ENCODE results near the gene MLEC.
A peak's percentile ranks its signal among the peaks of the same experiment; 100 is the strongest.

MLEC gene

GRCh38 chr12:120649442-120650232 lies 37.3 kb upstream of the MLEC start:
- Histone ChIP-seq H3K9ac (ENCODE audit: low read length) (no peak overlapping the region), H3K4me2 (ENCODE audit: low read length) (peak overlapping the region; percentile 28; the same call in 1 of the 2 replicates), H3K36me3 (ENCODE audit: insufficient read depth, low read length) (no peaks in the 10 kb centered on the region), H4K20me1 (ENCODE audit: insufficient read depth, low read length) (no peaks in the 10 kb centered on the region), H3K4me1 (ENCODE audit: insufficient read depth, low read length, severe bottlenecking) (peaks cover 5% of the 10 kb centered on the region), H2AFZ (ENCODE audit: low read length) (no peak overlapping the region), H3K9me3 (ENCODE audit: low read length) (no peaks in the 10 kb centered on the region), H3K27ac (ENCODE audit: low read depth, low read length, poor library complexity, severe bottlenecking) (no peak overlapping the region), H3F3A (ENCODE audit: insufficient read depth, low read length) (no peaks in the 10 kb centered on the region), H3K9me2 (ENCODE audit: low read depth, low read length) (no peaks in the 10 kb centered on the region), H3K79me2 (ENCODE audit: insufficient read depth, low read length) (no peaks in the 10 kb centered on the region), H3K27me3 (ENCODE audit: insufficient read depth, low read length) (peaks cover 6% of the 10 kb centered on the region; the same call in 1 of the 2 replicates), H3K4me3 (ENCODE audit: low read depth, low read length, poor library complexity, severe bottlenecking) (no peak overlapping the region)
- TF ChIP-seq EZH2 (IDR thresholded peaks at IDR 0.05; ENCODE audit: borderline replicate concordance, low read length): no peak

- no peak overlapping the region for H3K9ac ChIP-seq (ENCODE audit: low read length)
- no peaks in the 10 kb centered on the region for H3F3A ChIP-seq (ENCODE audit: insufficient read depth, low read length)
- peaks cover 8% of the 10 kb centered on the region; the same call in 1 of the 2 replicates for H3K27me3 ChIP-seq (ENCODE audit: insufficient read depth, low read length)
- H3K4me1 ChIP-seq (ENCODE audit: insufficient read depth, low read length, severe bottlenecking): peaks cover 5% of the 10 kb centered on the region
- H2AFZ ChIP-seq (ENCODE audit: low read length): no peak overlapping the region
- no peaks in the 10 kb centered on the region for H4K20me1 ChIP-seq (ENCODE audit: insufficient read depth, low read length)
- no peak for TF ChIP-seq CTCF (IDR thresholded peaks at IDR 0.05; ENCODE audit: low read length)
- TF ChIP-seq EZH2 (IDR thresholded peaks at IDR 0.05; ENCODE audit: borderline replicate concordance, low read length): no peak
- no peak overlapping the region for H3K27ac ChIP-seq (ENCODE audit: low read depth, low read length, poor library complexity, severe bottlenecking)
- no peak overlapping the region for H3K4me2 ChIP-seq (ENCODE audit: low read length)
- no peaks in the 10 kb centered on the region for H3K9me3 ChIP-seq (ENCODE audit: low read length)
- no peak overlapping the region for H3K4me3 ChIP-seq (ENCODE audit: low read depth, low read length, poor library complexity, severe bottlenecking)
- no peaks in the 10 kb centered on the region for H3K36me3 ChIP-seq (ENCODE audit: insufficient read depth, low read length)
- no peaks in the 10 kb centered on the region for H3K79me2 ChIP-seq (ENCODE audit: insufficient read depth, low read length)
- H3K9me2 ChIP-seq (ENCODE audit: low read depth, low read length): no peaks in the 10 kb centered on the region
Observed at GRCh38 chr12:120650233-120650690, 36.7 kb upstream of the MLEC start.

GRCh38 chr12:120651821-120652220 lies 35.1 kb upstream of the MLEC start:
- Histone ChIP-seq H3K79me2 (ENCODE audit: insufficient read depth, low read length) (no peaks in the 10 kb centered on the region), H3K4me2 (ENCODE audit: low read length) (no peak overlapping the region), H4K20me1 (ENCODE audit: insufficient read depth, low read length) (no peaks in the 10 kb centered on the region), H3F3A (ENCODE audit: insufficient read depth, low read length) (no peaks in the 10 kb centered on the region), H2AFZ (ENCODE audit: low read length) (no peak overlapping the region), H3K36me3 (ENCODE audit: insufficient read depth, low read length) (no peaks in the 10 kb centered on the region), H3K9ac (ENCODE audit: low read length) (no peak overlapping the region), H3K27me3 (ENCODE audit: insufficient read depth, low read length) (peaks cover 16% of the 10 kb centered on the region; the same call in 1 of the 2 replicates), H3K27ac (ENCODE audit: low read depth, low read length, poor library complexity, severe bottlenecking) (no peak overlapping the region), H3K9me3 (ENCODE audit: low read length) (no peaks in the 10 kb centered on the region), H3K4me1 (ENCODE audit: insufficient read depth, low read length, severe bottlenecking) (peaks cover 5% of the 10 kb centered on the region), H3K9me2 (ENCODE audit: low read depth, low read length) (no peaks in the 10 kb centered on the region), H3K4me3 (ENCODE audit: low read depth, low read length, poor library complexity, severe bottlenecking) (no peak overlapping the region)
- no peak for TF ChIP-seq CTCF (IDR thresholded peaks at IDR 0.05; ENCODE audit: low read length)
- no peak for TF ChIP-seq EZH2 (IDR thresholded peaks at IDR 0.05; ENCODE audit: borderline replicate concordance, low read length)

Data from OCI-LY1 (cell line).